Myocyte (in vitro differentiated cells): Measurements from ENCODE around the gene IL17RD. TPM values are rescaled to one million over a fixed set of nuclear protein-coding genes. Genes with fewer than 3 reads are reported as not detected.
"Not testable (repeated sequence)": the region's sequence is repeated elsewhere in the genome, so short reads cannot be mapped to it uniquely, and the experiment has no call there.

Experiments
- DNase-seq: peaks from one replicate; pipeline ENCODE4 v3.0.0-alpha.2; 2012; ENCODE audit warnings: low read depth
- total RNA-seq: library from RNA; depleted of rRNA; stranded (reverse); fragments of >200 nt; gene quantifications from 2 replicates; pipeline ENCODE4 v1.2.3, GENCODE V29; 2014

Gene IL17RD
- total RNA-seq, 1 donor from 2014 or later = 0.56 TPM

DNA sequence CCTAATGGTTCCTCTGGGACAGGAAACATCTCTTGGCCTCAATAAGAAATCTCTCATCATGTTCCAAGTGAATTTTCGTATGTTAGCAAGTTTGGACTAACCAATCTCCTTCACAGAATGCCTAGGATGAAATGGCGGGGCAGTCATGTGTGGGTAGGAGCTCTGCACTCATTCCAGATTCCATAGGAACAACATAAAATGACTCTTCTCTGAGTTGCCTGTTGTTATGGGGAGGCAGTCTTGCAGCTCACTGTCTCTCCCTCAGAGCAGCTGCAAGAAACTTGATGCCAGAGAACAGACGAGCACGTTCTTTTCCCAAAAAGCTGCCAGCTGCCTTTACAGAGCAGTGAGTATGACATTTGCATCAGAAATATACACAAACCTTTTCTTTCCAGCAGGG, 70.6 kb downstream of the IL17RD start:
- DNase-seq = peak; percentile 89

DNA sequence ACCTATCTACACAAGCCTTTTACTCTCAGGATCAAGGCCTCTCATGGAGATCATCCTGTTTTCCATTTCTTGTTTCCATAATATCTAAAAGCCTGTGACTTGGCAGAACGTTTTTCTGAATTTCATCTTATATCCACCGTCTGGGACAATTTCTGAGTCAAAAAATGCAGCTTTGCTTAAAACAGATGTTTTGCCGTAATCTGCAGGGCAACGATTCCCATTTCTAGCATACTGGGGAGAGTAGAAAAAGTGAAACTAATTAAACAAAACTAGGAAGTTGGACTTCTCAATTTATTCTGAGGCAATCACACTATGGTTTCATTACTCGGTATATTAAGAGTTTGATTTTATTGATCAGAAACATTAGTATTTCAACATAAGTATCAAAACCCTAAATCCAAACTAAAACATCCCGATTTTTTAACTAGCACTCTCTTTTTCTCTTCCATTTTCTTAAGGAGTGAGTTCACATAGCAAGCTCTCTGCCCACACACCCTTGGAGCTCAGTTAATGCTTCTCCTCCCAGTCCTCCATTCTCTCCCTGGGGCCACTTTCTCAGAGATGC, 71.1 kb downstream of the IL17RD start:
- DNase-seq = peak; percentile 15

- DNase-seq = no peak
These were observed 71.7 kb downstream of the IL17RD start for GRCh38 chr3:57093489-57093888.

GRCh38 chr3:57091521-57092273, 73.5 kb downstream of the IL17RD start:
- DNase-seq = peak; percentile 88

GRCh38 chr3:57089043-57089442, 76.1 kb downstream of the IL17RD start:
- DNase-seq = no peak

GRCh38 chr3:57088503-57088902, 76.7 kb downstream of the IL17RD start:
- no peak for DNase-seq

- no peak for DNase-seq
These were observed 77.6 kb downstream of the IL17RD start for GRCh38 chr3:57087361-57088092.

GRCh38 chr3:57086201-57086600, 79.0 kb downstream of the IL17RD start:
- no peak for DNase-seq

GRCh38 chr3:57085211-57085610, 79.9 kb downstream of the IL17RD start:
- no peak for DNase-seq

DNA sequence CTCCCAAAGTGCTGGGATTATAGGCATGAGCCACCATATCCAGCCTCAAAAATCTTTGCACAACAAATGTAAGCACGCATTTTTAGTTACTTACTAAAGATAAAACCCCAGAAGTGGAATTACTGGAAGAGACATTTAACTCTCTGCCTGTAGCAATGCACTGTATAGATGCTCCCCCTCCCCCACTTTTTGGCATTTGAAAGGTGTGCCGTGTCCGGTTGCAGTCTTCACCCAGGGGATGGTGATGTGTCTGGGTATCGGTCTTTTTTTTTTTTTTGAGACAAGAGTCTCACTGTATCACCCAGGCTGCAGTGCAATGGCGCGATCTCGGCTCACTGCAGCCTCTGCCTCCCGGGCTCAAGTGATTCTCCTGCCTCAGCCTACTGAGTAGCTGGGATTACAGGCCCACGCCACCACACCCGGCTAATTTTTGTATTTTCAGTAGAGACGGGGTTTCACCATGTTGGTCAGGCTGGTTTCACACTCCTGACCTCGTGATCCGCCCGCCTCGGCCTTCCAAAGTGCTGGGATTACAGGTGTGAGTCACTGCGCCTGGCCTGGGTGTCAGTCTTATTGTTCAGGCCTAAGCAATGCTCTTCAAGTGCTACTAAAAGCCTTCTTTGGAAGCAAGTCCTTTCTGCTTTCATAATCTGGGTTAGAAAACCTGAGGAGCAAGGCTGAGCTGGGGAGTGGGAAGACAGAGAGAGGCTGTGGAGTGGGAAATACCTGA, 81.7 kb downstream of the IL17RD start:
- not testable (repeated sequence) for DNase-seq

DNA sequence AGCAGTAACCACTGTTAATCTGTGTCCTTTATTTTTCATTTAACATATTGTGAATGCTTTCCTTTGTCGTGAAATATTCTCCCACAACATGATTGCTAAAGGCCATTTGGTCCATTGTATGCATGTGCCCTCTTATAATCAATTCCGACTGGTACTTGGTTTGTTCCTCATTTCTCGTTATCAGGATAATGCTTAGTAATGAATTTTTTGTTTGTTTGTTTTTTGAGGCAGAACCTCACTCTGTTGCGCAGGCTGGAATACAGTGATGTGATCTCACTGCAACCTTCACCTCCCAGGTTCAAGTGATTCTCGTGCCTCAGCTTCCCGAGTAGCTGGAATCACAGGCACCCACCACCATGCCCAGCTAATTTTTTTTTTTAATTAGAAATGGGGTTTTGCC, 82.7 kb downstream of the IL17RD start:
- no peak for DNase-seq

DNA sequence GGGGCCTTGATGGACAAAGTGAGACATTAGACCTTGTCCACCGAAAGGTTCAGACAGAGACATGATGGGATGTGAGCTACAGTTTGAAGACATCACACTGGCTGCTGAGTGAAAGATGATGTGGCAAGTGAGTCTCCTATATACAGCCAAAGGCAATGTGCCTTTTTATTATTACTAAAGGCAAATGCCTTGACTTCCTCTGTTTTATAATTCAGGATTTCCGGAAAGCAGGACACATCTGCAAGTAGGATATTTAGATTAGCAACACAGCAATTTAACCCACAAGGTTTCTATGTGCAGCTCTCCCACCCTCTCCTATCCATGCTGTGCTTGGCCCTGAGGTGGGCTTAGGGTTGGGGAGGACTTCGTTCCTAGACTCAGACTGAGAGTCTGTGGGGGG, 84.0 kb downstream of the IL17RD start:
- DNase-seq = no peak

- DNase-seq = no peak
These were observed 85.0 kb downstream of the IL17RD start for GRCh38 chr3:57080171-57080570.

DNA sequence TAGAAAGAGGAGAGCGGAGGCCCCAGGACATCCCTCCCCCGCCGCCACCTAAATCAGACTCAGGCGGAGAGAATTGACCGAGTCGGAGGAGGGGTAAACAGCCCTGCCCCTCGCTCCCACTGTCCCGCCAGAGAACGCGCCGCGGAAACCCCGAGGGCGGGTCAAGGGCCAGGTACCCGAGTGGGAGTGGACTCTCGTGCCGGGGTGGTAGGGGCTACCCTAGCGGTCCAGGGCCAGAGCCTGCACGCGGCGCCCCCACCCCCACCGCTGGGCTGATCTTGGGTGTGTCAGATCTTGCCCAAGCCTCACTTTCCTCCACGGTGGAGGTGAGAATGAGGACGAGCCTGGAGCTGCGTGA, 85.7 kb downstream of the IL17RD start:
- DNase-seq = no peak

DNA sequence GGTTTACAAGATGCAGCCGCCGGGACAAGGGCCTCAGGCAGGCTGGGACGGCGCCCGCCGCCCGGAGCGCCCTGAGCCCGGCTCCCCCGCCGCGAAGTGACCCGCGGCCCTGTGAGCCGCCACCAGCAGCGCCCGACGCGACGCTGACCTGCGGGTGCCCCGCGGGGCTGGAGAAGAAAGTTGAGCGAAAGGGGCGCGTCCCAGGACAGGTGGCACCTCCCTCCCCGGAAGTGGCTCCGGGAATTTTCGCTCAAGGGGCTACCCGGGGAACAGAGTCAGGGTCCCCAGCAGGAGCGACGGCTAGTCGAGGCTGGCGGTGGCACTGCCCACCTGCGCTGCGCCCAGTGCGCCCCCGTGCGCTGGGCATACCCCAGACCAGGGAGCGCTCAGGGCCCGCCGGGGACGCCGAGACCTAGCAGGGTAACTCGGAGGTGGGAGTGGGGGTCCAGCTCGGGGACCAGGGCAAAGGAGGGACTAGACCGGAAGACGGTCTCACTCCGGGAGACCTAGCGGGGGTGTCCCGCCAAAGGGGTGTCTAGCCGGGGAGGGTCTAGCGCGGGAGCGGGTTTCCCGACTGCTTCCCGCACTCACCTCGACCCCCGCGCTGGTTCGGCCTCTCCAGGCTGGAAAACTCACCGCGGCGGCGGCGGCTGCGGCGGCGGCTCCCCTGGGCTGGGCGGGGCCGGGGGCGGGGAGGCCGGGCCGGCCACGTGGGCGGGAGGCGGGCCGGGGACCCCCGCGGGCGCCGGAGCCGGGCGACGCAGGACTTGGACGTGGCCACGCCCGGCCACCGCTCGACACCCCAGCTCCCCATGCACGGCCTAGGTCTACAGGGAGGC, 86.3 kb downstream of the IL17RD start:
- peak; percentile 61 for DNase-seq

DNA sequence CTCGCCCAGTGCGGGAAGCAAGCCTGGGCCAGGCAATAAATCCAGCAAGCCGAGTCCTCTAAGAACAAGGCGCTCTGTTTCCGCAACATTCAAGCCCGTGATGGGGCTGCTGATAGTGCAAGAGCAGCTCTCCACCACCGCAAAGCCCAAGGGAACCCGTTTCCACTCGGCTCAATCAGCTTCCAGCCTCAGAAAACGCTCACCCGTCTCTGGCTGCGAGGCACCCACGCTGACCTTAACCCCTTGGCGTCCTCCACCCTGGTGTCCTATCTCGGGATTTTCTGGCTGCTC, 86.9 kb downstream of the IL17RD start:
- DNase-seq = no peak

DNA sequence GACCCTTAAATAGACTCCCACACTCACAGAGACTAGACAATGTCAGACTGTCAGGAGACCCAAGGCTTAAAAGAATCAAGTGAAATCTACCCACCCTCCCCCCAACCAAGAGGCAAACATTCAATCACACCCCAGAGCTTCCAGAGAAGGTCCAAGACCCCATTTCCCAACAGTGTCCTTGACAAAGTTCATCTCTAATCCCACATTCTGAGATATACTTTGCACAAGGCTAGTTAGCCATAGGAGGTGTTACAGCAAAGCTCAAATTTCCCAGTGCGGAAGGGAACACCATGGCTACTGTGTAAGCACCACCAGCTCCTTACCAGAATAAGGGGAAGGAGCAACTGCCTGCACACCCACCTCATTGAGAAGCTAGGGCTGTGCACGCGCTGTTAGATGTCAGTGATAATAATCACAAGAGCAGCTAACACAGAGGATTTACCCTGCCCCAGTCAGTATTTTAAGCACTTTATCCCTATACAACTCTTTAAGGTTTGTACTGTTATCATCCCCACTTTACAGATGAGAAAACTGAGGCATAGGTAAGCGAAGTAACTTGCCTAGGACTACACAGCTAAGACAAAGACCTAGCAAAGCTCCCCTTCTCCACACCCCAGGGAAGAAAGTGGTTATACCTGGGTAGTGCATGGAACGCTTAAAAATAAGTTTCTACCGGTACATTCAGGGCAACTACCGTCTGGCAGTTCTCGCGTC, 87.4 kb downstream of the IL17RD start:
- DNase-seq = no peak

DNA sequence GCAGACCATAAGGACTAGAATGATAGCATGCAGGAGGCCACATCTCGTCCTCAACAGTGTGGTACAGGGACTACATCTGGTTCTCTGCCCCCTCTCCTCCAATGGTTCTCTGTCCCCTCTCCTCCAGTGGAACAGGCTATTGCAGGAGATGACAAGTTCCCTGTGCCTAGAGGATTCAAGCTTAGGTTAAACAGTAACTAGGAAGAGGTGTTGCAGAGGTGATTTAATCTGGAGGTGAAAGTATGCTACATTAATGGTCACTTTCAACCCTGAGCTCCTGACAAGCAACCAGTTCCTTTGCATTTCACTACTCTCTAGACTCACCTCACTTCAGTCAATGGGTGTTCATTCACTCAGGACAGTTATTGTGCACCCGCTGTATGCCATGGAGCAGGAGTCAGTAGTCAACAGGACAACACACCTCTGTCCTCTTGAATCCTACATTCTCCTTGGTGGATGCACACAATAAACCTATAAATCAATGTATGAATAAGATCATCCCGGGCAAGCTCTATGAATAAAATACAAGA, 88.7 kb downstream of the IL17RD start:
- no peak for DNase-seq

GRCh38 chr3:57074135-57074534, 91.0 kb downstream of the IL17RD start:
- DNase-seq = no peak

DNA sequence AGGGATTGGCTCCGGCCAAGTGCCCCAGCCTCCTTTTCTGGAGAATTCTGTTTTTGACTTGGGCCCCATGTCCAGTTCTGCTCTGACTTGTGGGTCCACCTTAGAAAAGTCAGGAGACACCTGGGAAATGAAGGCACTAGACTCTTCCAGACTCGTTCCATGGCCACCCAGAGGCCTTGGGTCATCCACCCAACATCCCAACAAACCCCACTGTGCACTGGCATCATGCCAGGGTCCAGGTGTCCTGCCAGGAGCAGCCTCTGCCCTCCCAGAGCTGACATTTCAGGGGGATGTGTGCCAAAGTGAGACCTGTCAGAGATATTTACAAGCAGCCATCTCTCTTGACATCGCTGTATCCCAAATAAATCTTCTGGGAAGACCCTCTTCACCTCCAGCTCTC, 91.5 kb downstream of the IL17RD start:
- DNase-seq = no peak
